ENCODE results near the gene ZNF549. TPM values are rescaled to one million over a fixed set of nuclear protein-coding genes. Genes with fewer than 3 reads are reported as not detected.

The ZNF549 gene
- total RNA-seq, 1 experiment from 2014 or later: 3.9 TPM

- in situ Hi-C loops (cut with HindIII; ENCODE audit: low sequenced_read_pairs): no loop called here
- DNase-seq (ENCODE audit: low spot score): no peak
Measured at GRCh38 chr19:57563547-57563946, 36.4 kb downstream of the ZNF549 start.

GRCh38 chr19:57566396-57567265, 39.5 kb downstream of the ZNF549 start:
- in situ Hi-C loops (cut with HindIII; ENCODE audit: low sequenced_read_pairs): no loop called here
- no peak for DNase-seq (ENCODE audit: low spot score)

- in situ Hi-C loops (cut with HindIII; ENCODE audit: low sequenced_read_pairs): no loop called here
- no peak for DNase-seq (ENCODE audit: low spot score)
Measured at GRCh38 chr19:57570707-57571106, 43.6 kb downstream of the ZNF549 start.

- in situ Hi-C loops (cut with HindIII; ENCODE audit: low sequenced_read_pairs): no loop called here
- no peak for DNase-seq (ENCODE audit: low spot score)
Measured at GRCh38 chr19:57572415-57572947, 45.3 kb downstream of the ZNF549 start.

- DNase-seq (ENCODE audit: low spot score): no peak
- in situ Hi-C loops (cut with HindIII; ENCODE audit: low sequenced_read_pairs): no loop called here
Measured at GRCh38 chr19:57576661-57577060, 49.5 kb downstream of the ZNF549 start.

GRCh38 chr19:57578487-57579205, 51.5 kb downstream of the ZNF549 start, which contains the start of gene ZNF416:
Gene ZNF416 (minus strand): TSS chr19:57578911. CDS start chr19:57578704, 207 bp downstream.
- DNase-seq (ENCODE audit: low spot score): peak; percentile 100
- in situ Hi-C loops (cut with HindIII; ENCODE audit: low sequenced_read_pairs): no loop called here

GRCh38 chr19:57583104-57583520, 56.0 kb downstream of the ZNF549 start:
- in situ Hi-C loops (cut with HindIII; ENCODE audit: low sequenced_read_pairs): no loop called here
- DNase-seq (ENCODE audit: low spot score): no peak

- in situ Hi-C loops (cut with HindIII; ENCODE audit: low sequenced_read_pairs): no loop called here
- peak; percentile 99 for DNase-seq (ENCODE audit: low spot score)
Measured at GRCh38 chr19:57583521-57584416, 56.6 kb downstream of the ZNF549 start, which contains the start of gene ZIK1. Gene ZIK1 (plus strand): TSS chr19:57584145. CDS start chr19:57584357, 212 bp downstream.

GRCh38 chr19:57587529-57587928, 60.4 kb downstream of the ZNF549 start:
- in situ Hi-C loops (cut with HindIII; ENCODE audit: low sequenced_read_pairs): no loop called here

GRCh38 chr19:57599377-57599760, 72.2 kb downstream of the ZNF549 start:
- DNase-seq (ENCODE audit: low spot score): no peak
- in situ Hi-C loops (cut with HindIII; ENCODE audit: low sequenced_read_pairs): no loop called here

More at GRCh38 chr19:57587529-57587928, 60.4 kb downstream of the ZNF549 start:
- DNase-seq (ENCODE audit: low spot score): no peak

- peak; percentile 97 for DNase-seq (ENCODE audit: low spot score)
- in situ Hi-C loops (cut with HindIII; ENCODE audit: low sequenced_read_pairs): no loop called here
Measured at GRCh38 chr19:57599761-57600383, 72.7 kb downstream of the ZNF549 start, which contains the start of gene ZNF530. Gene ZNF530 (plus strand): TSS chr19:57599885. CDS start chr19:57604346, 4,461 bp downstream.

GRCh38 chr19:57606931-57607330, 79.8 kb downstream of the ZNF549 start:
- no peak for DNase-seq (ENCODE audit: low spot score)
- in situ Hi-C loops (cut with HindIII; ENCODE audit: low sequenced_read_pairs): no loop called here

Other genes starting within 250 kb of the ZNF549 start
- 19.5 and 29.1 TPM in 2 replicates for gene ZNF460, start 246.9 kb upstream of the ZNF549 start, total RNA-seq (2014; rRNA removed; shearing (Covaris generic))
- gene ZNF543, start 206.9 kb upstream of the ZNF549 start, total RNA-seq (2014; rRNA removed; shearing (Covaris generic)): 6.4 and 9.6 TPM in 2 replicates
- gene ZNF304, start 176.1 kb upstream of the ZNF549 start, total RNA-seq (2014; rRNA removed; shearing (Covaris generic)): 9.2 and 9.5 TPM in 2 replicates
- 18.6 and 19.0 TPM in 2 replicates for gene TRAPPC2B, start 163.8 kb upstream of the ZNF549 start, total RNA-seq (2014; rRNA removed; shearing (Covaris generic))
- 0.68 and 1.7 TPM in 2 replicates for gene ZNF547, start 163.8 kb upstream of the ZNF549 start, total RNA-seq (2014; rRNA removed; shearing (Covaris generic))
- gene ZNF548, start 137.5 kb upstream of the ZNF549 start, total RNA-seq (2014; rRNA removed; shearing (Covaris generic)): 4.1 and 6.0 TPM in 2 replicates
- 7.1 and 10.4 TPM in 2 replicates for gene ZNF17, start 116.2 kb upstream of the ZNF549 start, total RNA-seq (2014; rRNA removed; shearing (Covaris generic))
- 6.6 and 16.3 TPM in 2 replicates for gene ZNF749, start 92.0 kb upstream of the ZNF549 start, total RNA-seq (2014; rRNA removed; shearing (Covaris generic))
- gene VN1R1, start 70.2 kb upstream of the ZNF549 start, total RNA-seq (2014; rRNA removed; shearing (Covaris generic)): not detected in 2 replicates
- 3.3 and 9.1 TPM in 2 replicates for gene ZNF772, start 49.8 kb upstream of the ZNF549 start, total RNA-seq (2014; rRNA removed; shearing (Covaris generic))
- 4.9 and 9.2 TPM in 2 replicates for gene ZNF419, start 39.6 kb upstream of the ZNF549 start, total RNA-seq (2014; rRNA removed; shearing (Covaris generic))
- gene ZNF773, start 27.4 kb upstream of the ZNF549 start, total RNA-seq (2014; rRNA removed; shearing (Covaris generic)): 3.8 and 11.8 TPM in 2 replicates
- 5.9 and 6.3 TPM in 2 replicates for gene ZNF550, start 32.5 kb downstream of the ZNF549 start, total RNA-seq (2014; rRNA removed; shearing (Covaris generic))
- 9.0 and 9.4 TPM in 2 replicates for gene ZNF416, start 51.6 kb downstream of the ZNF549 start, total RNA-seq (2014; rRNA removed; shearing (Covaris generic))
- not detected in 2 replicates for gene ZIK1, start 56.8 kb downstream of the ZNF549 start, total RNA-seq (2014; rRNA removed; shearing (Covaris generic))
- gene ZNF530, start 72.5 kb downstream of the ZNF549 start, total RNA-seq (2014; rRNA removed; shearing (Covaris generic)): 6.5 and 8.3 TPM in 2 replicates
- gene ZNF134, start 86.9 kb downstream of the ZNF549 start, total RNA-seq (2014; rRNA removed; shearing (Covaris generic)): 6.2 and 19.6 TPM in 2 replicates
- 10.8 and 16.9 TPM in 2 replicates for gene ZNF211, start 105.8 kb downstream of the ZNF549 start, total RNA-seq (2014; rRNA removed; shearing (Covaris generic))
- 0.55 and 1.3 TPM in 2 replicates for gene ZSCAN4, start 141.6 kb downstream of the ZNF549 start, total RNA-seq (2014; rRNA removed; shearing (Covaris generic))
- gene ZNF551, start 154.6 kb downstream of the ZNF549 start, total RNA-seq (2014; rRNA removed; shearing (Covaris generic)): 11.7 and 15.8 TPM in 2 replicates
- gene ZNF154, start 181.8 kb downstream of the ZNF549 start, total RNA-seq (2014; rRNA removed; shearing (Covaris generic)): not detected in 2 replicates
- gene ZNF671, start 200.3 kb downstream of the ZNF549 start, total RNA-seq (2014; rRNA removed; shearing (Covaris generic)): not detected in 2 replicates
- gene ZNF776, start 219.5 kb downstream of the ZNF549 start, total RNA-seq (2014; rRNA removed; shearing (Covaris generic)): 10.8 and 11.0 TPM in 2 replicates
- gene ZNF586, start 242.3 kb downstream of the ZNF549 start, total RNA-seq (2014; rRNA removed; shearing (Covaris generic)): 11.3 and 20.8 TPM in 2 replicates